GM23338 (cell line): ENCODE results near the gene COL4A2.

Experiments used
- CREB1 ChIP-seq: fragments of 250-450 bp; sonication (Bioruptor Pico); IDR thresholded peaks from 2 replicates; pipeline ENCODE4 v1.5.0; 2020; ENCODE audit warnings: low read depth, mild to moderate bottlenecking, moderate library complexity
- EZH2 ChIP-seq: fragments of 200-600 bp; sonication (generic); IDR thresholded peaks from one replicate; pipeline ENCODE4 v1.8.0; 2017; ENCODE audit warnings: antibody characterized with exemption, mild to moderate bottlenecking, low read depth; ENCODE audit not compliant: unreplicated experiment
- EZH2phosphoT487 ChIP-seq: fragments of 200-600 bp; sonication (generic); IDR thresholded peaks from one replicate; pipeline ENCODE4 v1.8.1; 2018; ENCODE audit warnings: antibody characterized with exemption; ENCODE audit not compliant: unreplicated experiment
- JUNB ChIP-seq: IDR thresholded peaks from one replicate; pipeline ENCODE4 v1.6.1; 2016; ENCODE audit warnings: antibody characterized with exemption; ENCODE audit not compliant: unreplicated experiment
- POLR2AphosphoS5 ChIP-seq: IDR thresholded peaks from 2 replicates; pipeline ENCODE4 v1.6.1; 2016; ENCODE audit warnings: antibody characterized with exemption, low read depth
- TF ChIP-seq, protein P1 (sequence below), 2 experiments: fragments of 200-600 bp in 1 of 2; sonication (generic) in 1 of 2; conservative IDR thresholded peaks; 2 replicates each; pipeline versions ENCODE4 v1.5.1 to v1.6.1; 2016 to 2017; ENCODE audit warnings: antibody characterized with exemption in 2 of 2, low read depth in 2 of 2, mild to moderate bottlenecking in 2 of 2, moderate library complexity in 1 of 2
- TF ChIP-seq, protein P2 (sequence below): IDR thresholded peaks from one replicate; pipeline ENCODE4 v1.6.1; 2018; ENCODE audit warnings: antibody characterized with exemption; ENCODE audit not compliant: unreplicated experiment

DNA sequence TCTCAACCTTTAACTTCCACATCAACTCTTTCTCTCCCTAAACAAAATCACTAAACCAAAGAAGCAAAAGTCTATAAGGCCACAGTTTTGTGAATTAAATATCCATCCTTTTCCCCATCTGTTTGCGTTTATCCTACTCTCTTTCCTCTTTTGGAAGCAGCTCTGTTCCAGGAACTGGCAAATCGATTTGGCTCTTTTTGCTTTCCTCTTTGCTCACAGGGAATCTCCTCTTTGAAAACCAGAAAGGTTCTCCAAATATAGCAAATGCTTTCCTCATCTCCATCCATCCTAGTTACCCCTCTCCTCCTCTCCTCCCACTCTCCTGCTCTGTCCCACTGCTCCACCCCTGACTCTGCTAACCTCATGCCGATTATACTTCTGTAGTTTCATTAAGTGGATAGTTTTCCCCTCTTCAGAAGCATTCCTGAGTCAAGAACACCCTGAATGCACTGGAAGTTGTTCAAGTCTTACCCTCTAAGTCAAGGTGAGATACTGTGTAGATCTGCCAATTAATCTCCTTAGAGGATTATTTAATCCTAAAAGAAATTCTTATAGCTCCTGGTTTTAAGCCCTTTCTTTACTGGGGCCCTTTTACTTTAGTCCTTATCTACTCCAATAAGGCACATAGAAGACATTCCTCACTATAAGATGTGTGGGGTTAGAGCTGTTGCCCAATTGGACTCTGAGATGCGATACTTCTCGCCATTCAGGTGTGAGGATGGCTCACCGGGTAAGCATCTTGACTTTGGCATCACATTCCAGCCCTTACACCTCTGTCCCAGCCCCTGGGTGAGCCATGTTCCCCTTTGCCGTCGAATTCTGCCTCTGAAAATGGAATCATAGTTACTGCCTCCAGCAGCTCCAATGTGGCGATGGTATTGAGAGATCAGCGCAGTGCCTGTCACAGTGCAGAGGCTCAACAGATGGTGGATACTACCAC is 67.6 kb downstream of the COL4A2 start:
- TF ChIP-seq, protein P1, sequence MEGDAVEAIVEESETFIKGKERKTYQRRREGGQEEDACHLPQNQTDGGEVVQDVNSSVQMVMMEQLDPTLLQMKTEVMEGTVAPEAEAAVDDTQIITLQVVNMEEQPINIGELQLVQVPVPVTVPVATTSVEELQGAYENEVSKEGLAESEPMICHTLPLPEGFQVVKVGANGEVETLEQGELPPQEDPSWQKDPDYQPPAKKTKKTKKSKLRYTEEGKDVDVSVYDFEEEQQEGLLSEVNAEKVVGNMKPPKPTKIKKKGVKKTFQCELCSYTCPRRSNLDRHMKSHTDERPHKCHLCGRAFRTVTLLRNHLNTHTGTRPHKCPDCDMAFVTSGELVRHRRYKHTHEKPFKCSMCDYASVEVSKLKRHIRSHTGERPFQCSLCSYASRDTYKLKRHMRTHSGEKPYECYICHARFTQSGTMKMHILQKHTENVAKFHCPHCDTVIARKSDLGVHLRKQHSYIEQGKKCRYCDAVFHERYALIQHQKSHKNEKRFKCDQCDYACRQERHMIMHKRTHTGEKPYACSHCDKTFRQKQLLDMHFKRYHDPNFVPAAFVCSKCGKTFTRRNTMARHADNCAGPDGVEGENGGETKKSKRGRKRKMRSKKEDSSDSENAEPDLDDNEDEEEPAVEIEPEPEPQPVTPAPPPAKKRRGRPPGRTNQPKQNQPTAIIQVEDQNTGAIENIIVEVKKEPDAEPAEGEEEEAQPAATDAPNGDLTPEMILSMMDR (conservative IDR thresholded peaks at IDR 0.05; ENCODE audit: low read depth in 2 of 2) = no peak
- TF ChIP-seq POLR2AphosphoS5 = no peak
- TF ChIP-seq, protein P2, sequence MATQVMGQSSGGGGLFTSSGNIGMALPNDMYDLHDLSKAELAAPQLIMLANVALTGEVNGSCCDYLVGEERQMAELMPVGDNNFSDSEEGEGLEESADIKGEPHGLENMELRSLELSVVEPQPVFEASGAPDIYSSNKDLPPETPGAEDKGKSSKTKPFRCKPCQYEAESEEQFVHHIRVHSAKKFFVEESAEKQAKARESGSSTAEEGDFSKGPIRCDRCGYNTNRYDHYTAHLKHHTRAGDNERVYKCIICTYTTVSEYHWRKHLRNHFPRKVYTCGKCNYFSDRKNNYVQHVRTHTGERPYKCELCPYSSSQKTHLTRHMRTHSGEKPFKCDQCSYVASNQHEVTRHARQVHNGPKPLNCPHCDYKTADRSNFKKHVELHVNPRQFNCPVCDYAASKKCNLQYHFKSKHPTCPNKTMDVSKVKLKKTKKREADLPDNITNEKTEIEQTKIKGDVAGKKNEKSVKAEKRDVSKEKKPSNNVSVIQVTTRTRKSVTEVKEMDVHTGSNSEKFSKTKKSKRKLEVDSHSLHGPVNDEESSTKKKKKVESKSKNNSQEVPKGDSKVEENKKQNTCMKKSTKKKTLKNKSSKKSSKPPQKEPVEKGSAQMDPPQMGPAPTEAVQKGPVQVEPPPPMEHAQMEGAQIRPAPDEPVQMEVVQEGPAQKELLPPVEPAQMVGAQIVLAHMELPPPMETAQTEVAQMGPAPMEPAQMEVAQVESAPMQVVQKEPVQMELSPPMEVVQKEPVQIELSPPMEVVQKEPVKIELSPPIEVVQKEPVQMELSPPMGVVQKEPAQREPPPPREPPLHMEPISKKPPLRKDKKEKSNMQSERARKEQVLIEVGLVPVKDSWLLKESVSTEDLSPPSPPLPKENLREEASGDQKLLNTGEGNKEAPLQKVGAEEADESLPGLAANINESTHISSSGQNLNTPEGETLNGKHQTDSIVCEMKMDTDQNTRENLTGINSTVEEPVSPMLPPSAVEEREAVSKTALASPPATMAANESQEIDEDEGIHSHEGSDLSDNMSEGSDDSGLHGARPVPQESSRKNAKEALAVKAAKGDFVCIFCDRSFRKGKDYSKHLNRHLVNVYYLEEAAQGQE = no peak
- TF ChIP-seq JUNB = no peak
- no peak for TF ChIP-seq EZH2phosphoT487
- no peak for TF ChIP-seq EZH2
- no peak for TF ChIP-seq CREB1 (CRISPR knock-in tag)
